ENCODE results near the gene RPP14.
"Not testable (repeated sequence)": the region's sequence is repeated elsewhere in the genome, so short reads cannot be mapped to it uniquely, and the experiment has no call there.

Gene RPP14

DNA sequence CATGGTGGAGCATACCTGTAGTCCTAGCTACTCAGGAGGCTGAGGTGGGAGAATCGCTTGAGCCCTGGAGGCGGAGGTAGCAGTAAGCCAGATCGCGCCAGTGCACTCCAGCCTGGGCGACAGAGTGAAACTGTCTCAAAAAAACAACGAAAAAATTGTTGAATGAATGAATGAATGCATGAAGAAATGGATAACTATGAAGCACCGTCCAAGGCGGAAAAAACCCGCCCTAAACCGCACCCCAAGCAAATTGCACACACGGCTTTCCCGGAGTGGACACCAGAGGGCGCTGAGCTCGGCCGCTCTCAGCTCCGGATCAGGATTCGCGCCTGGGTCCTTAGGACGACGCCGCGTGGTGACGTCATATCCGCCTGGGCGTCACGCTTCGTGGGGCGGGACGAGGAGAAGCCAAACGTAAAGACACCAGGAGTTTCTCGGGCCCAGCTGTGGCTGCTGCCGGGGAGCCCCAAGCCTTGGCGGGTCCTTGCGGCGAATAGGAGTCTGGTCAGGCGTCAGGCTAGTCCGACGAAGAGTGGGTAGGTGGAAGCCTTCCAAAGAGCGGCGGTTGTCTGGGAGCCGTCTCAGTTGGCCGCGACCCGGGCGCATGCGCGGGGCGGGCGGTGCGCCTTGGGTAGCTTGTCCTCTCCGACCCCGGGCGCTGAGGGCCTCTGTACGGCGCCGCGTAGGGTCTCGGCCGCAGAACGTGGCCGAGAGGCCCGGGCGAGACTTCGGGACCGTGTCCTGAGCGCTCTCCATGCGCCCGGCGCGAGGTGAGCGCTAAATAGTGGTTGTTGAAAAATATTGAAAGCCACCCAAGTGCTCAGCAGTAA, at the start of gene RPP14, which contains the start of gene HTD2:
Gene RPP14 (plus strand): TSS at position 364 of the 830 bp plus-strand sequence. CDS start 4,085 bp downstream, outside the sequence.
Gene HTD2 (plus strand): TSS at position 639 of the 830 bp plus-strand sequence. CDS start 11,094 bp downstream, outside the sequence.
- DNase-seq, result peak; percentile 99

GRCh38 chr3:58256511-58256910, 49.5 kb upstream of the RPP14 start:
- DNase-seq, result no peak

GRCh38 chr3:58258392-58259055, 47.5 kb upstream of the RPP14 start:
- no peak for DNase-seq

DNA sequence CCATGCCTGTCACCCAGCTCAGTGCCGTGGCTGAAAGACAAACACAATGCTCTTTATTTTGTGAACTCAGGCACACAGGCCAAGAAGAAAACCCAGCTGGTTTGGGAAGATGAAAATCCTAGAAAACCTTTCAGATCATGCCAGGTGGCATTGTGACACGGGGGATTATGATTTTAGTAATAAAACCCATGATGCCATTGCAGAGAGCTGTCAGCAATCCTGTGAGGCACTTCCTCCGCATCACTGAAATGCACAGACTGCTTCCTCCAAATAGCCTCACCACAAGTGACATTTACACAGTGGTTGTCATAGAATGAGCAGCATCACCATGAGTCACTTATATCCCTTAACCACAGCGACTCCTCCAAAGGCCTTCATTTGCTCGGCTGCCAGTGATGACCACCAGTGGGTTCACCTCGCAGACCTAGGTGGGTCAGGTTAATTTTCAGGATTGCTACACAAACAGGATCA, 45.7 kb upstream of the RPP14 start:
- DNase-seq, result no peak

DNA sequence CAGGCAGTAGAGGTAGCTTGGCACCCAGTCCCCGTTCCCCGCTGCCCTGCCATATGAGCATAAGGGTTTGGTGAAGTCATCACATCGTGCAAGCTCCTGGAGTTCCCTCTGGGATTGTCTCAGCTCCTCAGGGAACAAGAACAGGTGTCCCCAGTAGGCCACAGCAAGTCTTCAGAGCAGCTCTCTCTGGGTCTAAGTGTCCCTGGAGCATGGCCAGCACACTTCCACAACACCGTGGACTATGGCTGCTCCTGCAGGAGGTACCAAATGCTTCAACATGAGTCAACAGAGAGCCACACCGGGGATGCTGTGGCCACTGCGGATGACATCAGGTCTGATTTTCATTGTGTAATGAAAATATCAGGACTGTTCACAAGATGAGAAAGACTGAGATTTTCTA, 45.3 kb upstream of the RPP14 start:
- DNase-seq, result no peak

DNA sequence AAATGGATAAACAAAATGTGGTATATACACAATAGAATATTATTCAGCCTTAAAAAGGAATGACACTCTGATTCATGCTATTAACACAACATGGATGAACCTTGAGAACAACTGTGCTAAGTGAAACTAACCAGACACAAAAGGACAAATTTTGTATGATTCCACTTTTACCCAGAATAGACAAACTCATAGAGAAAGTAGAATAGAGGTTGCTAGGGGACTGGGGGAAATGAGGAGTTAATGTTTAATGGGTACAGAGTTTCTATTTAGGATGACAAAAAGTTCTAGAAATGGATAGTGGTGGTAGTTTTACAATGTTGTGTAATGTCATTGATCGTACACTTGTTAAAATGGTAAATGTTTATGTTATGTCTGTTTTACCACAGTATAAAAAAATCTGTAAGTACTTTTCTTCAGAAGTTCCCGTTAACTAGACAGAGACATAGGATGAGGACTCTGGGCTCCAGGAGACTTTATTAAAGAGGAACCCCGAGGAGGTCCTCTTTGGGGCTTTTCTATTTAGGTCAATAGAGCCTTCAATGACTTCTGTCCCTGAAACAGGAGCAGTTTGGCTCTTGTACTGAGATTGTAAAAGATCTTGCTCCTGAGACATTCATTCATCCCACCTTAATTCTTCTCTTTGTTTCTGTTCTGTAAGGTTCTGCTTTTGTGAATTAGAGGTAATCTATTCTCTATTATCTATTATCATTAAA, 43.9 kb upstream of the RPP14 start:
- no peak for DNase-seq

DNA sequence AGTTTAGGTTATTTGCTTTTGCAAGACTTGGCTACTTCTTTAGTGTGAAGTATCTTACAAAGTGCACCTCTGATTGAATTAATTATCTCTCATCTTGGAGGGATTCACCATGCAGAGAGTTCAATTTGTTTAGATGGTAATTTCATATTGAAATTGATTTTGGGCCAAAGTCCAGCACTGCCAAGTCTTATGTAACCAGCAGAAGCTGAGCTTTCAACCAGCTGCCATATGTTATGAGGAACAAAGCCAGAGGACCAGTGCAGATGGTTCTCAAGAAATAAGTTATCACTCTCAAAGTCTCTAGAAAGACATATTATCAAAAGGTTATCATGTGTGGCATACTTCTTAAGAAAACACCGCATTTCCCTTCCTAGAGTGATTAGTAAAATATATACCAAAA, 39.5 kb upstream of the RPP14 start:
- no peak for DNase-seq

GRCh38 chr3:58267543-58267942, 38.5 kb upstream of the RPP14 start:
- not testable (repeated sequence) for DNase-seq

- DNase-seq, result no peak
Observed at GRCh38 chr3:58269356-58269755, 36.7 kb upstream of the RPP14 start.

GRCh38 chr3:58270485-58270884, 35.6 kb upstream of the RPP14 start:
- no peak for DNase-seq

GRCh38 chr3:58271901-58272501, 34.0 kb upstream of the RPP14 start:
- no peak for DNase-seq

DNA sequence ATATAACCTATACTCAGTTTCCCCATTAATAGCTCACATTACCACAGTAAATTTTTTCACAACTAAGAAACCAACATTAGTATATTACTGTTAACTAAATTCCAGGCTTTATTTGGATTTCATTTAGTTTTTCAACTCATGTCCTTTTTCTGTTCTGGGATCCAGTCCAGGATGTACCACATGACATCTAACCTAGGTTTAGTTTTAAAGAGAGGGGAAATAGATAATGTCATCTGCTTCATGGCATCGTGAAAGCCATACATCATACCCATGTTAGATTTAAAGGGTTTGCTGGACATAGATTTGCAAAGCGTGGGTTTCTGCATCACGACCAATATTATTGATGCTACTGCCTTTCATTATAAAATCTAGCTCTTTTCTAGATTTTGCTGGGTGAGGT, 33.2 kb upstream of the RPP14 start:
- no peak for DNase-seq

- not testable (repeated sequence) for DNase-seq
Observed at GRCh38 chr3:58273362-58273761, 32.7 kb upstream of the RPP14 start.

DNA sequence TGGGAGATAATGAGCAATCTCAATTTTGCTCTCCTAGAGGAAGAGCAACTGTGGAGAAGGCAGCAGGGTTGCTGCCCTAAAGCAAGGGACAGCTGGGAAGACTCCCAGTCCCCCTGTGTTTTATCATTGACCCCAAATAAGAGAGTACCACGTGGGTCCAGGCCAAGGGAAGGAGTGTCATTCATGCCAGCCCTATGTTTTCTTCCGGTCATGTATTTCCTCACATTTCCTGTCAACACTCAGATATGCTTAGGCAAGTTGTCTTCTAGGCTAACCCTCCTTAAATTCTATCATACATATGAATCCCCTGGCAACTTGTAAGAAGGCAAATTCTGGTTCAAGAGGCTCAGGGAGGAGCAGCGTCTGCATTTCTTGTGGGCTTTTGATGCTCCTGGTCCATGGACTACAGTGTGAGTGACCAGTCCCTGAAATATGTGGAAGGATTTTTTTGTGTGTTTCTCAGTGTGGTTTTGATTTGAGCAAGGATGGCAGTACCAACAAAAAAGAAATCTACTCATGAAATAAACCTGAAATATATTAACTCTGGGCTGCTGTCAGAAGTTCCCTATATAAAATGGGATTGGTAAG, 31.9 kb upstream of the RPP14 start:
- DNase-seq, result no peak

- DNase-seq, result no peak
Observed at GRCh38 chr3:58281069-58281468, 25.0 kb upstream of the RPP14 start.

DNA sequence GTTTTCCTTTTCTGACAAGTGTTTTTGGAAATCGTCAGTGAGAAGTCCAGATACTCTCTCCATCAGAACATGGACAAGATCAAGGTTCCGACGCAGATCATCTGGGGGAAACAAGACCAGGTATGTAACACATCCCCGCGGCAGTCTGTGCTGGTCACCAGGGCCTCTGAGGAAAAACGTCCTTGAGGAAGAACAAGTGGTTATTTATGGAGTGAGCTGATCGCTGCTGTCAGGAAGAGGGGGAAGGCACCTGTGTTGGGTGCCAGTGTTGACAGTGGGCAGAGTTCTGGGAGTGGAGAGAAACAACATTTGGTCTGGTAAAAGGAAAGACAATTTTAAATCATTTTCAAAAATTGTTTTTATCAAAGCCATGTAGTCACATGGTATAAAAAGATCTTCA, 20.7 kb upstream of the RPP14 start:
- DNase-seq, result no peak

DNA sequence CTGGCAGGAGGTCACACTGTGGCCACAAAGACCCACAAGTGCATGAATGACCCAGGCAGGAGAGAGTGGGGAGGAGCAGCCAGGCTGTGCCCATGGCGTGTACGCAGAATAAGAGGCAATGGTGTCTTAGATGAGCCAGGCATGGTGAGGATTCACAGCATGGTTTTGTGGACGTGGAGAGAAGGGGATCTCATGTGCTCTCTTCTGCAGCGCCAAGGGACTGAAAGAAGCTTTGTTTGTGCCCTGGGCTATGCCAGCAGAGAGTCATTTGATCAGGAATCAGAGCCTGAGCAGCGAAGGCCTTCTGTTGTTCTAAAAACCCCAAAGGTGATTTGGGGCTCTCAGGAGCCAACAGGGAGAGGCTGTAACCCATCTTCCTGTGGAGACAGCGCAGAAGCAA, 18.7 kb upstream of the RPP14 start:
- no peak for DNase-seq

- DNase-seq, result no peak
Observed at GRCh38 chr3:58288011-58288728, 17.9 kb upstream of the RPP14 start.

- not testable (repeated sequence) for DNase-seq
Observed at GRCh38 chr3:58288964-58289613, 17.0 kb upstream of the RPP14 start.

DNA sequence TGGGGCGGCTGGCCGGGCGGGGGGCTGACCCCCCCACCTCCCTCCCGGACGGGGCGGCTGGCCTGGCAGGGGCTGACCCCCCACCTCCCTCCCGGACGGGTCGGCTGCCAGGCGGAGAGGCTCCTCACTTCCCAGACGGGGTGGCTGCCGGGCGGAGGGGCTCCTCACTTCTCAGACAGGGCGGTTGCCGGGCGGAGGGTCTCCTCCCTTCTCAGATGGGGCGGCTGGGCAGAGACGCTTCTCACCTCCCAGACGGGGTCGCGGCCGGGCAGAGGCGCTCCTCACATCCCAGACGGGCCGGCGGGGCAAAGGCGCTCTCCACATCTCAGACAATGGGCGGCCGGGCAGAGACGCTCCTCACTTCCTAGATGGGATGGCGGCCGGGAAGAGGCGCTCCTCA, 15.6 kb upstream of the RPP14 start:
- not testable (repeated sequence) for DNase-seq

DNA sequence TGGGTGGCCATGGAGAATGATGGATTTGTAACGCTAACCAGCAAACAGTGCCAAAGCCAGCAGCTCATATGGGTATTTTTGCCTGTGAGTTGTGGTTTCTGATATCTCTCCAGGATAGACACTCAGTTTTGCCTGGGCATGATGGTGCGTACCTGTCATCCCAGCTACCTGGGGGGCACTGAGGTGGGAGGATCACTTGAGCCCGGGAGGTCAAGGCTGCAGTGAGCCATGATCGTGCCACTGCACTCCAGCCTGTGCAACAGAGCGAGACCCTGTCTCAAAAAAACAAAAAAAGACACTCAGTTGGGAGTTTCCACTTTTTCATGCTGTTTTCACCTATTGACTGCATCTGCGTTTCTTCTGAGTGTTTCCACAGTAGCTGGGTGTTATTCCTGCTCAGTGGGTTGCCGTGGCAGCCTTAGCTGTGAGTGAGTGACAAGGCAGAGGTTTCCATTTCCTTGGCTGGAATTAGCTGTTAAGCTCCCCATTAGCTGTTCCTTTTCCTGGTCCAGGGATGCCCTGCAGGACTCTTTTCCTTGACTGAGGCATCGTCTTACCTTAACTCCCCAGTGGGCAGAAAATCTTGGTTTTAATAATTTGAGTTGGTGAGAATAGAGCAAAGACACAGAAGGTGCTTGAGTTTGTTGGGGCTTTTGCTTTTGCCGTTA, 14.2 kb upstream of the RPP14 start:
- no peak for DNase-seq
